Measurements from ENCODE around the gene SLC22A3.

The SLC22A3 gene

DNA sequence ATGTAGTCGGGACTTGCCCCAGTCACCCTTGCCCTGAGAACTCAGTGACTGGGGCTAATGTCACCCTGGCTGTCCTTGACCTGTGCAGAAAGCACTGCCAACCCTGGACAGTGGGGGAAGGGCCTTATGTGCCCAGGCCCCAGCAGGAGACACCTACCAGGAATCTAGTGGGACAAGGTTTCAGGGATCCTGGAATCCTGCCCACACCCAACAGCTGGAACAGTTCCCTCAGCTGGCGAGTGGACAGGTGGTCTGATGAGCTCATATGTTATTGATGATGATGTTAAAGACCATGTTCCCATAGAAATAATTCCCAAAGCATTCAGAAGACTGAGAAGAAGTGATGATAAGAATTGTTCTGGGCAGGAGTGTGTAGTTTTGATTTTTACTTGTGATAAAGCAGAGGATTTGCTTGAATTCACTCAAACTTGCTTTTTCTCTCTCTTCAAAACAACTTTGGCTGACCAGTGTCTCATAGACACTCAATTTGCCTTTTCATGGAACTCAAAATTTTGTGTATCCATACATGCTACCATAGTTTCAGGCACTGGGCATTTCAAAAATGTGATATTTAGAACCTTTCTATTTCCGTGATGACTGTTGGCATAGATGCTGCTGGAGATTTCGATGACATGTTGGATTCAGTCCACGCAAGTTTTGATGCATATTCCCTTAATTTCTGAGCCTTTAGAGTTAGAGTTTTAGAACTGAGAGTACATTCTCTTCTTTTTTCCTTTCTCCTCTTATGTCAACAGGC is 79.3 kb downstream of the SLC22A3 start:
- no peak for DNase-seq (ENCODE audit: low spot score)

DNA sequence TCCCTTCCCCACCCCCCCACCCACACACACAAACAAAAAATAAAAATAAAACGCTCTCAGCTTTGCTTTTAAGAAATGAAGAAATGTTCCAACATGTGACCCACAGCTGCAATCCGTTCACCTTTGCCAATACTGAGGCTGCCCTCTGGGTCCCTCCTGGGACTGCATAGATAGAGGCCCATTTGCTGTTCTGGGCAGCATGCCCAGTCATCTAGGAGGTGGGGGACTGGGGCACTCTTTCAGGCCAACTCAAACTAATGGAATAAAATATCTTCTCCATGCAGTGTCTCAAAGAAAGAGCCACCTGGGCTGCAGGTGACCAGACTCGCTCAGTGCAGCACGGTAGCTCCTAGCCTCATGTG is 79.9 kb downstream of the SLC22A3 start:
- TF ChIP-seq, protein P1, sequence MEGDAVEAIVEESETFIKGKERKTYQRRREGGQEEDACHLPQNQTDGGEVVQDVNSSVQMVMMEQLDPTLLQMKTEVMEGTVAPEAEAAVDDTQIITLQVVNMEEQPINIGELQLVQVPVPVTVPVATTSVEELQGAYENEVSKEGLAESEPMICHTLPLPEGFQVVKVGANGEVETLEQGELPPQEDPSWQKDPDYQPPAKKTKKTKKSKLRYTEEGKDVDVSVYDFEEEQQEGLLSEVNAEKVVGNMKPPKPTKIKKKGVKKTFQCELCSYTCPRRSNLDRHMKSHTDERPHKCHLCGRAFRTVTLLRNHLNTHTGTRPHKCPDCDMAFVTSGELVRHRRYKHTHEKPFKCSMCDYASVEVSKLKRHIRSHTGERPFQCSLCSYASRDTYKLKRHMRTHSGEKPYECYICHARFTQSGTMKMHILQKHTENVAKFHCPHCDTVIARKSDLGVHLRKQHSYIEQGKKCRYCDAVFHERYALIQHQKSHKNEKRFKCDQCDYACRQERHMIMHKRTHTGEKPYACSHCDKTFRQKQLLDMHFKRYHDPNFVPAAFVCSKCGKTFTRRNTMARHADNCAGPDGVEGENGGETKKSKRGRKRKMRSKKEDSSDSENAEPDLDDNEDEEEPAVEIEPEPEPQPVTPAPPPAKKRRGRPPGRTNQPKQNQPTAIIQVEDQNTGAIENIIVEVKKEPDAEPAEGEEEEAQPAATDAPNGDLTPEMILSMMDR (IDR thresholded peaks at IDR 0.05; ENCODE audit: extremely low read depth, missing control alignments) = no peak
- DNase-seq (ENCODE audit: low spot score) = no peak

More for the DNA sequence above, 79.3 kb downstream of the SLC22A3 start:
- TF ChIP-seq, protein P1 (IDR thresholded peaks at IDR 0.05; ENCODE audit: extremely low read depth, missing control alignments) = no peak

DNA sequence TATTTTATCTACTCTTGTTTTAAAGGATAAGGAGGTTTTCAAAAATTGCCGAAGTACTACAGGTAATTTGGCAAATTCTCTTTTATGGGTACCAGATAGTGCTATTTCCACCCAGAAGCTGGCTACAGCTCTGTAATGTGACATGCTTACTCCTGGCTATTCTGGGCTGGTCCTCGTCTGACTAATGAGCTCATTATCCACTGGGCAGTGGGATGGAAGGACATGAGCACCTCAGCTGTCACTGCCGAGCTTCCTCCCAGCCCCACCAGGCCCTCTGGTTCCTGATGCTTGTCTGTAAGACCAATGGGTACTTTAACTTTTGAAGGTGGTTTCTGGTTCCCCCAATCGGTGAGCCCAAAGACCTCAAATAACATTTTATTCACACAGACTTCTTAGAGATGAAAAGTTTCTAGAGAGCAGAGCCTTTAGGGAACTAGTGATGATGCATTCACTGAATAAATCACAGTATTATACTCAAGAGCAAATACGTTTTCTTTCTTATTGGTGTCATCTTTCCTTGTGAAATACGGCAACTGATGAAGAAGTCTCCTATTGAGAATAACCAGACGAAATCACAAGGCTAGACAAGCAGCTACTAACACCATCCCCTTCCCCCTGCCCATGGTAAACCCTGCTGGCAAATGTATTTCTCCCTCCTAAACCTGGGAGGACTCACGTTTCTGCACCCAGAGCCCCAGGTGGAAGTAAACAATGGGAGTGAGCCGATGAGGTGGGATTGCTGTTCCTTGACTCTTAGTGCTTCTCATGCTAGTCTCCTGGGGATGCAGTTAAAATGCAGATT is 80.8 kb downstream of the SLC22A3 start:
- no peak for DNase-seq (ENCODE audit: low spot score)
- TF ChIP-seq, protein P1 (IDR thresholded peaks at IDR 0.05; ENCODE audit: extremely low read depth, missing control alignments) = no peak

DNA sequence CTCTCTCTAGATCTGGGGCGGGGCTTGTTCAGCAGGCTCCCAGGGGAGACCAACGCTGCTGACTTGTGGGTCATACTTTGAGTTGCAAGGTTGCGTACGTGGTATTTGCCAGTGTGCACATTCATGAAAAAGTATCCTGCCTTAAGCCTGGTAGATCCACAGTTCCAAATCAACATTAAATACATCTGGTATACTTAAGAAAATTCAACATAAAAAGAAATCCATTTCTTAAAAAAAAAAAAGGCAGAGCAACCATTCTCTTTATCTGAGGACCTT is 81.4 kb downstream of the SLC22A3 start:
- DNase-seq (ENCODE audit: low spot score) = no peak

DNA sequence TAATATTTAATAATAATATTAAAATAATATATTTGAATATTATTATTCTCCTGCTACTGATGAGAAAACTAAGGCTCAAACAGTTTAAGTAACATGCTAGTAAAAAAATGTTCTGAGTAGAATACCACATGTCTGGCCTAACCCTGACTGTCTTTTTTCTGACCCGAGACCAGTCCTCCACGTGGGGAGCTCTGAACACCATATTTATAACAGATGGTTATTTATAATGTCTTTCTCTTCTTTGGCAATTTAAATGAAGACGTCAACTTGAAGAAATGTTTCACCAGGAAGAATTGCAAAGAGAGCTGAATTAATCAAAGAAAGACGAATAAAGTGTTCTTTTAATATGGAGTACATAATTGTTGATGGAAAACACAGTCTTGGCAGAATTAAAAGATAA is 82.0 kb downstream of the SLC22A3 start:
- TF ChIP-seq, protein P1 (IDR thresholded peaks at IDR 0.05; ENCODE audit: extremely low read depth, missing control alignments) = no peak
- no peak for DNase-seq (ENCODE audit: low spot score)

More for the DNA sequence above, 81.4 kb downstream of the SLC22A3 start:
- TF ChIP-seq, protein P1 (IDR thresholded peaks at IDR 0.05; ENCODE audit: extremely low read depth, missing control alignments) = no peak

DNA sequence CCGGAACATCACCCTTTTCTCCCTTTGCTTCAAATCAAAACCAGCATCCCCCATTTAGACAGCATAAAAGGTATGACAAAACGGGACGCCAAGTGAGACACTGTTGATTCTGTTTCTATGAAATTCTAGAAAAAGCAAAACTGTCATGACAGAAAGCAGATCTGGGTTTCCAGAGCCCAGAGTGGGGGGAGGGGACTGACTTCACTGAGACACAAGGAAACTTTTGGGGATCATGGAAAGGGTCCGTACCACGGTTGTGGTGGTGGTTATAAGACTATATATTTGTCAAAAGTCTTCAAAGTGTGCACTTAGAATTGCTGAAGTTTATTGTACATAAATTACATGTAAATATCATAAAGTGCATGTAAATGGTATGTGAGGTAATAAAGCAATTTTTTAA is 82.6 kb downstream of the SLC22A3 start:
- TF ChIP-seq, protein P1 (IDR thresholded peaks at IDR 0.05; ENCODE audit: extremely low read depth, missing control alignments) = no peak
- DNase-seq (ENCODE audit: low spot score) = no peak

DNA sequence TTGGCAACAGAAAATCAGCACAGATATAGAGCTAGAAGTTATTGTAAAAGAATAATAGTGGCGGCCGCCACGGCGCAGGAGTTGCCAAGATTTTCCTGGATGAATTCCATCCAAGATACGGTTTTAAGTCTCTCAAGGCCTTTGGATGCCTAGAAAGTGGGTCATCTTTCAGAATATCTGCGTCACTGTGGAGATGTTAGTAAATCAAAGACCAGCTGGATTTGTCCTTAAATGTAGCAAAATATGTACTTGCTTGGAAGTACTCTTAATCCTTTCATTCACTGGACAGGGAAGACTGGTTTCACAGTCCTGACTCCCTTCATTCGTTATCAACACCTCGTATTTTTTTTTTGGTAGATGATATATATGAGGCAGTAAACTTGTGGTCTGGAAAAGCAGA is 83.0 kb downstream of the SLC22A3 start:
- TF ChIP-seq, protein P1 (IDR thresholded peaks at IDR 0.05; ENCODE audit: extremely low read depth, missing control alignments) = no peak
- DNase-seq (ENCODE audit: low spot score) = no peak
